Cardiac fibroblast (primary cell): ENCODE results near the gene CR1.
A peak's percentile ranks its signal among the peaks of the same experiment; 100 is the strongest.
"Not testable (repeated sequence)": the region's sequence is repeated elsewhere in the genome, so short reads cannot be mapped to it uniquely, and the experiment has no call there.

Experiments used
- DNase-seq, 2 donors: peaks; one replicate each; pipeline versions ENCODE4 v3.0.0 to v3.0.0-alpha.2; 2010; ENCODE audit warnings: low read depth in 2 of 2
- H3K4me3 ChIP-seq, 2 donors: replicated peaks in 1 of 2; 1 replicate in 1 of 2; 2 replicates in 1 of 2; pipeline ENCODE4 v1.5.1; 2011; ENCODE audit warnings: low read depth in 2 of 2, low read length in 2 of 2, mild to moderate bottlenecking in 2 of 2, moderate library complexity in 1 of 2
- TF ChIP-seq, protein P1 (sequence below): IDR thresholded peaks from one replicate; pipeline ENCODE4 v1.5.1; 2011; ENCODE audit warnings: low read depth, mild to moderate bottlenecking, low read length, inconsistent platforms

The CR1 gene

GRCh38 chr1:207673399-207673798 is 177.4 kb downstream of the CR1 start:
- no peak overlapping the region for H3K4me3 ChIP-seq
- no peak for DNase-seq
- TF ChIP-seq, protein P1, sequence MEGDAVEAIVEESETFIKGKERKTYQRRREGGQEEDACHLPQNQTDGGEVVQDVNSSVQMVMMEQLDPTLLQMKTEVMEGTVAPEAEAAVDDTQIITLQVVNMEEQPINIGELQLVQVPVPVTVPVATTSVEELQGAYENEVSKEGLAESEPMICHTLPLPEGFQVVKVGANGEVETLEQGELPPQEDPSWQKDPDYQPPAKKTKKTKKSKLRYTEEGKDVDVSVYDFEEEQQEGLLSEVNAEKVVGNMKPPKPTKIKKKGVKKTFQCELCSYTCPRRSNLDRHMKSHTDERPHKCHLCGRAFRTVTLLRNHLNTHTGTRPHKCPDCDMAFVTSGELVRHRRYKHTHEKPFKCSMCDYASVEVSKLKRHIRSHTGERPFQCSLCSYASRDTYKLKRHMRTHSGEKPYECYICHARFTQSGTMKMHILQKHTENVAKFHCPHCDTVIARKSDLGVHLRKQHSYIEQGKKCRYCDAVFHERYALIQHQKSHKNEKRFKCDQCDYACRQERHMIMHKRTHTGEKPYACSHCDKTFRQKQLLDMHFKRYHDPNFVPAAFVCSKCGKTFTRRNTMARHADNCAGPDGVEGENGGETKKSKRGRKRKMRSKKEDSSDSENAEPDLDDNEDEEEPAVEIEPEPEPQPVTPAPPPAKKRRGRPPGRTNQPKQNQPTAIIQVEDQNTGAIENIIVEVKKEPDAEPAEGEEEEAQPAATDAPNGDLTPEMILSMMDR, result no peak

GRCh38 chr1:207676153-207676552 is 180.2 kb downstream of the CR1 start:
- no peak overlapping the region for H3K4me3 ChIP-seq
- no peak for DNase-seq
- TF ChIP-seq, protein P1, result no peak

GRCh38 chr1:207680590-207681388 is 184.8 kb downstream of the CR1 start:
- peak; percentile 33 to 41 for DNase-seq
- not testable (repeated sequence) for H3K4me3 ChIP-seq

- DNase-seq, result not testable (repeated sequence)
Measured at GRCh38 chr1:207682872-207683434, 187.0 kb downstream of the CR1 start.

DNA sequence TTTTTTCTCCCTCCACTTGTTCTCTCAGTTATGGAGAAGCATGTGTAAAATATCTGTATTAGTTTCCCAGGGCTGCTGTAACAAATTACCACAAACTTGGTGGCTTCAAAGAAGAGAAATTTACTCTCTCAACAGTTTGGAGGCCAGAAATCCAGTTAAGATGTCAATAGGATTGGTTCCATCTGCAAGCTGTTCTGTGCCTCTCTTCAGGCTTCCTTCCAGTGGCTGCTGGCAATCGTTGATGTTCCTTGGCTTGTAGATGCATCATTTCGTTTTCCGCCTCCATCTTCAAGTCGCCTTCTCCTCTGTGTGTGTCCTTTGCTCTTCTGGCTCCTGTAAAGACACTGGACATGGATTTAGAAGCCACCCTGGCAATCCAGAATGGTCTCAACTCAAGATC is 194.6 kb downstream of the CR1 start:
- not testable (repeated sequence) for H3K4me3 ChIP-seq, DNase-seq

More at GRCh38 chr1:207682872-207683434, 187.0 kb downstream of the CR1 start:
- not testable (repeated sequence) for H3K4me3 ChIP-seq

DNA sequence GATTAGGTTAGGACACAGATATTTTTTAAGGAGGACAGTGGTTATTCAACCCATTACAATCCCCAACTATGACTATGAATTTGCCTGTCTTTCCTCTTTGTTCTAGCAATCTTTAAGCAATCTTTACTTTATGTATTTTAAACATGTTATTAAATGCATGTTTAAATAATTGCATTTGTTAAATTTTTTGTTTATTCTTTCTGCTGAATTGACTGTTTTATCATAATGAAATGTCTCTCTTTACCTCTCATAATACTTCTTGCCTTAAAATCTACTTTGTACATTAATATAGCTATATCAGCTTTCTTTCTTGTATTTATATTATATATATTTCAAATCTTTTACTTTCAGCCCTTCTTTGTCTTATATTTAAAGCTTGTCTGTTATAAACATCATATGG is 195.1 kb downstream of the CR1 start:
- TF ChIP-seq, protein P1, result no peak
- no peak overlapping the region for H3K4me3 ChIP-seq

More for the DNA sequence above, 195.1 kb downstream of the CR1 start:
- DNase-seq, result no peak
